HT-29 (cell line): ENCODE data around the gene FEM1A. TPM values are rescaled to one million over a fixed set of nuclear protein-coding genes. Genes with fewer than 3 reads are reported as not detected.
A peak's percentile ranks its signal among the peaks of the same experiment; 100 is the strongest.
"Not testable (repeated sequence)": the region's sequence is repeated elsewhere in the genome, so short reads cannot be mapped to it uniquely, and the experiment has no call there.

Experiments
- DNase-seq: peaks from one replicate; pipeline ENCODE4 v3.0.0-alpha.2; 2015; ENCODE audit warnings: low spot score
- total RNA-seq: library from RNA; depleted of rRNA; stranded (reverse); fragments of >200 nt; shearing (Covaris generic); gene quantifications from 2 replicates; pipeline ENCODE4 v1.2.3, GENCODE V29; 2014

FEM1A gene
- total RNA-seq, 1 experiment from 2014 or later = 17.8 TPM

- DNase-seq = no peak
Measured at GRCh38 chr19:4814625-4815425, 23.3 kb downstream of the FEM1A start.

- peak; percentile 84 for DNase-seq
Measured at GRCh38 chr19:4815426-4816201, 24.1 kb downstream of the FEM1A start.

- no peak for DNase-seq
Measured at GRCh38 chr19:4816202-4816949, 24.8 kb downstream of the FEM1A start.

GRCh38 chr19:4816950-4817278, 25.4 kb downstream of the FEM1A start:
- no peak for DNase-seq

GRCh38 chr19:4817467-4818277, 26.1 kb downstream of the FEM1A start:
- DNase-seq = no peak

- no peak for DNase-seq
Measured at GRCh38 chr19:4821265-4821664, 29.7 kb downstream of the FEM1A start.

GRCh38 chr19:4822354-4822753, 30.8 kb downstream of the FEM1A start:
- not testable (repeated sequence) for DNase-seq

- DNase-seq = no peak
Measured at GRCh38 chr19:4823577-4823976, 32.0 kb downstream of the FEM1A start.

GRCh38 chr19:4829001-4829712, 37.6 kb downstream of the FEM1A start:
- peak; percentile 49 for DNase-seq

GRCh38 chr19:4830332-4830731, 38.8 kb downstream of the FEM1A start:
- DNase-seq = no peak

GRCh38 chr19:4830768-4831265, 39.3 kb downstream of the FEM1A start:
- DNase-seq = no peak

- peak; percentile 41 for DNase-seq
Measured at GRCh38 chr19:4831304-4831978, 39.9 kb downstream of the FEM1A start, which contains the start of gene TICAM1. Gene TICAM1, minus strand, starts transcription at chr19:4831712. Its CDS starts 13,335 bp downstream, at chr19:4818377.

GRCh38 chr19:4831979-4832340, 40.4 kb downstream of the FEM1A start:
- not testable (repeated sequence) for DNase-seq

GRCh38 chr19:4832776-4833175, 41.2 kb downstream of the FEM1A start:
- DNase-seq = no peak

GRCh38 chr19:4839192-4839591, 47.7 kb downstream of the FEM1A start:
- DNase-seq = no peak

GRCh38 chr19:4843647-4843965, 52.1 kb downstream of the FEM1A start:
- no peak for DNase-seq

GRCh38 chr19:4844348-4845179, 53.0 kb downstream of the FEM1A start:
- DNase-seq = no peak

GRCh38 chr19:4845975-4846374, 54.4 kb downstream of the FEM1A start:
- not testable (repeated sequence) for DNase-seq
